SK-N-SH (cell line): Measurements from ENCODE around the gene PLK1.

Experiments
- EZH2phosphoT487 ChIP-seq: fragments of 200-600 bp; sonication (generic); IDR thresholded peaks from 2 replicates; pipeline ENCODE4 v1.6.1; 2017; ENCODE audit warnings: low read depth, mixed run types, mild to moderate bottlenecking, antibody characterized with exemption, moderate library complexity, borderline replicate concordance
- FOXM1 ChIP-seq: IDR thresholded peaks from 2 replicates; pipeline ENCODE4 v1.4.0; 2012; ENCODE audit warnings: low read depth, mild to moderate bottlenecking
- GABPA ChIP-seq: IDR thresholded peaks from 2 replicates; pipeline ENCODE4 v1.4.0; 2012; ENCODE audit warnings: low read depth, mild to moderate bottlenecking
- GATA2 ChIP-seq: sonication (generic); formaldehyde crosslinking; IDR thresholded peaks from 2 replicates; pipeline ENCODE4 v1.5.0; 2020; ENCODE audit warnings: mild to moderate bottlenecking, missing genetic modification reagents
- POLR2AphosphoS5 ChIP-seq: IDR thresholded peaks from 2 replicates; pipeline ENCODE4 v1.6.1; 2012; ENCODE audit warnings: low read depth, low read length
- RFX5 ChIP-seq: IDR thresholded peaks from 2 replicates; pipeline ENCODE4 v1.6.1; 2012; ENCODE audit warnings: mild to moderate bottlenecking, improper control_type of control experiment, low read length
- SIN3A ChIP-seq: IDR thresholded peaks from 2 replicates; pipeline ENCODE4 v1.6.1; 2012; ENCODE audit warnings: low read depth, mild to moderate bottlenecking, low read length, moderate library complexity, borderline replicate concordance
- TAF1 ChIP-seq: IDR thresholded peaks from 2 replicates; pipeline ENCODE4 v1.6.1; 2012; ENCODE audit warnings: low read depth, mild to moderate bottlenecking, low read length, moderate library complexity, borderline replicate concordance
- TCF12 ChIP-seq: IDR thresholded peaks from 2 replicates; pipeline ENCODE4 v1.4.0; 2012
- TEAD4 ChIP-seq: IDR thresholded peaks from 2 replicates; pipeline ENCODE4 v1.4.0; 2012; ENCODE audit warnings: mild to moderate bottlenecking, borderline replicate concordance; ENCODE audit not compliant: insufficient read depth
- YY1 ChIP-seq: IDR thresholded peaks from 2 replicates; pipeline ENCODE4 v1.4.0; 2012; ENCODE audit warnings: low read depth, mild to moderate bottlenecking
- TF ChIP-seq, protein P1 (sequence below): fragments of 200-600 bp; sonication (generic); IDR thresholded peaks from 2 replicates; pipeline ENCODE4 v1.6.1; 2017; ENCODE audit warnings: antibody characterized with exemption, mild to moderate bottlenecking, moderate library complexity
- TF ChIP-seq, protein P2 (sequence below): IDR thresholded peaks from 2 replicates; pipeline ENCODE4 v1.6.1; 2012; ENCODE audit warnings: mild to moderate bottlenecking, low read depth, low read length, moderate library complexity

DNA sequence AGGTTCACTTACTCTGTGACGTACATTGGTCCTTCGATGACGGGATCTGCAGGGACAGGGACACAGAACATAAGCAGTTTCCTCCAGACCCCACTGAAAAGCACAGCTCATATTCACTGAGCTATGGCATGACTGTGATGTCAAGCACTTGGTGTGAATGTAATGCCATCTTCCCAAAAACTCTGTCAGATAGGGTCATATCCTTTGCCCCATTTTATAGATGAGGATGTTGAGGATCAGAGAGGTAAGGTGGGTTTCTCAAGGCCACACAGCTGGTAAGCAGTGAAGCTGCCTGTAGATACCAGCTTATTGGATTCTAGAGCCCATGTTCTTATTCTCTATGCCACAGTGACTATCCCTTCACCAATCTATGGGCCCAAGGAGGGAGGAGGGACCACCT is 31.8 kb downstream of the PLK1 start:
- TF ChIP-seq, protein P1, sequence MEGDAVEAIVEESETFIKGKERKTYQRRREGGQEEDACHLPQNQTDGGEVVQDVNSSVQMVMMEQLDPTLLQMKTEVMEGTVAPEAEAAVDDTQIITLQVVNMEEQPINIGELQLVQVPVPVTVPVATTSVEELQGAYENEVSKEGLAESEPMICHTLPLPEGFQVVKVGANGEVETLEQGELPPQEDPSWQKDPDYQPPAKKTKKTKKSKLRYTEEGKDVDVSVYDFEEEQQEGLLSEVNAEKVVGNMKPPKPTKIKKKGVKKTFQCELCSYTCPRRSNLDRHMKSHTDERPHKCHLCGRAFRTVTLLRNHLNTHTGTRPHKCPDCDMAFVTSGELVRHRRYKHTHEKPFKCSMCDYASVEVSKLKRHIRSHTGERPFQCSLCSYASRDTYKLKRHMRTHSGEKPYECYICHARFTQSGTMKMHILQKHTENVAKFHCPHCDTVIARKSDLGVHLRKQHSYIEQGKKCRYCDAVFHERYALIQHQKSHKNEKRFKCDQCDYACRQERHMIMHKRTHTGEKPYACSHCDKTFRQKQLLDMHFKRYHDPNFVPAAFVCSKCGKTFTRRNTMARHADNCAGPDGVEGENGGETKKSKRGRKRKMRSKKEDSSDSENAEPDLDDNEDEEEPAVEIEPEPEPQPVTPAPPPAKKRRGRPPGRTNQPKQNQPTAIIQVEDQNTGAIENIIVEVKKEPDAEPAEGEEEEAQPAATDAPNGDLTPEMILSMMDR = no peak
- TF ChIP-seq FOXM1 (no peak), SIN3A (no peak), GATA2 (CRISPR knock-in tag) (no peak), TEAD4 (no peak), GABPA (no peak), RFX5 (no peak), YY1 (no peak), POLR2AphosphoS5 (no peak), TAF1 (no peak), EZH2phosphoT487 (no peak), TCF12 (no peak)
- TF ChIP-seq, protein P2, sequence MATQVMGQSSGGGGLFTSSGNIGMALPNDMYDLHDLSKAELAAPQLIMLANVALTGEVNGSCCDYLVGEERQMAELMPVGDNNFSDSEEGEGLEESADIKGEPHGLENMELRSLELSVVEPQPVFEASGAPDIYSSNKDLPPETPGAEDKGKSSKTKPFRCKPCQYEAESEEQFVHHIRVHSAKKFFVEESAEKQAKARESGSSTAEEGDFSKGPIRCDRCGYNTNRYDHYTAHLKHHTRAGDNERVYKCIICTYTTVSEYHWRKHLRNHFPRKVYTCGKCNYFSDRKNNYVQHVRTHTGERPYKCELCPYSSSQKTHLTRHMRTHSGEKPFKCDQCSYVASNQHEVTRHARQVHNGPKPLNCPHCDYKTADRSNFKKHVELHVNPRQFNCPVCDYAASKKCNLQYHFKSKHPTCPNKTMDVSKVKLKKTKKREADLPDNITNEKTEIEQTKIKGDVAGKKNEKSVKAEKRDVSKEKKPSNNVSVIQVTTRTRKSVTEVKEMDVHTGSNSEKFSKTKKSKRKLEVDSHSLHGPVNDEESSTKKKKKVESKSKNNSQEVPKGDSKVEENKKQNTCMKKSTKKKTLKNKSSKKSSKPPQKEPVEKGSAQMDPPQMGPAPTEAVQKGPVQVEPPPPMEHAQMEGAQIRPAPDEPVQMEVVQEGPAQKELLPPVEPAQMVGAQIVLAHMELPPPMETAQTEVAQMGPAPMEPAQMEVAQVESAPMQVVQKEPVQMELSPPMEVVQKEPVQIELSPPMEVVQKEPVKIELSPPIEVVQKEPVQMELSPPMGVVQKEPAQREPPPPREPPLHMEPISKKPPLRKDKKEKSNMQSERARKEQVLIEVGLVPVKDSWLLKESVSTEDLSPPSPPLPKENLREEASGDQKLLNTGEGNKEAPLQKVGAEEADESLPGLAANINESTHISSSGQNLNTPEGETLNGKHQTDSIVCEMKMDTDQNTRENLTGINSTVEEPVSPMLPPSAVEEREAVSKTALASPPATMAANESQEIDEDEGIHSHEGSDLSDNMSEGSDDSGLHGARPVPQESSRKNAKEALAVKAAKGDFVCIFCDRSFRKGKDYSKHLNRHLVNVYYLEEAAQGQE = no peak
